ENCODE measurements around the gene PIKFYVE.
"Not testable (repeated sequence)": the region's sequence is repeated elsewhere in the genome, so short reads cannot be mapped to it uniquely, and the experiment has no call there.

PIKFYVE gene

DNA sequence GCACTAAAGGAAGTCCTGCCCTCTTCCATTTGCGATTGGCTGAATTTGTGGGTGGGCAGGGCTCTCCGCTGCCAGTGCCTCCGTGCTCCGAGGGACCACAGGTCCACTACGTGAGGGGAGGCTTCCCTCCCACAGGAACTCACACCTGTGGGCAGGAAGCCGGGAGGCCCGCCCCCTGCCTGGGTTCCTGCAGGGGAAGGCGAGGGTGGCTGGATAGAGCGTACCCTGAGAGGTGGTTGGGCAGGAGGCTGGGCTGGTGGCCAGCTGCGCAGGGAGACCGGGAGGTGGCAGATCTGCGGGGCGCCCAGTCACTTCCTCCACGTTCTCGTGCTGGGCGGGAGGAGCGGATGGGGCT is 93.6 kb downstream of the PIKFYVE start:
- DNase-seq (ENCODE audit: low read depth in 1 of 2, low spot score in 1 of 2): no peak

DNA sequence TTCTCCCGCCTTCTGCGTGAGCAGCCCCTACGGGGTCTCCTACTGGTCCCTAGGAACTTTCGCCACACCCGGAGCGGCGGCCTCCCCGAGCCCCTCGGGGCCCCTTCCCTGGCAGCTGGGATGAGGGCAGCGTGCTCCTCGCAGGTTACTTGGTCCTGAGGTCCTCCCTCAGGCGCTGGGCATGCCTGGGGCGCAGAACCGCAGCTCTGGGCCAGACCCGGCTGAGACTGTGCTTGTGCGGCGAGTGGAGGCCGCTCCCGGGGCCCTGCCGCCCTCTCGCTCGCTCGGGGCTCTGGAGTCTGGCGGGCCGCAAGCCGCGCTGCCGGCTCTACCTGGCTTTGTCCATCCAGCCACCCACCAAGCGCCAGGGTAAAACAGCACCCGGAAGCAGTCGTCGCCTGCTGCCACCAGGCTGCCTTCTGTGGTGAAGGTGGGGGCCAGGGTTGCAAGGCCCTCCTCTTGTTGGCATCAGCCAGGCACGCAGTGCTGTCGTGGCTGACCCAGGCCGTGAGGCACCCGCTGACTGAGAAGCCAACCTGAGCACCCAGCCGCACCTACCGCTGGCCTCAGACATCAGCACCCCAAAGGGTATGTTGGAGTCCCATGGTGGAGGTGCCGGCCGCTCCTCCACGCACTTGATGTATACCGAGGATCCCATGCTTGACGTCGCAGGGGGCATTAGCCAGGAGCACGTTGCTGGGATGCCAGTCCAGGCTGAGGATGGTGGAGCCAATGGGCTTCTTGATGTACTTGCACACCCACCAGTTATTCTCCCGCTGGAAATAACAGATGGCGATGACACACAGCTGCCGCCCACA is 94.4 kb downstream of the PIKFYVE start:
- DNase-seq (ENCODE audit: low read depth in 1 of 2, low spot score in 1 of 2): no peak

DNA sequence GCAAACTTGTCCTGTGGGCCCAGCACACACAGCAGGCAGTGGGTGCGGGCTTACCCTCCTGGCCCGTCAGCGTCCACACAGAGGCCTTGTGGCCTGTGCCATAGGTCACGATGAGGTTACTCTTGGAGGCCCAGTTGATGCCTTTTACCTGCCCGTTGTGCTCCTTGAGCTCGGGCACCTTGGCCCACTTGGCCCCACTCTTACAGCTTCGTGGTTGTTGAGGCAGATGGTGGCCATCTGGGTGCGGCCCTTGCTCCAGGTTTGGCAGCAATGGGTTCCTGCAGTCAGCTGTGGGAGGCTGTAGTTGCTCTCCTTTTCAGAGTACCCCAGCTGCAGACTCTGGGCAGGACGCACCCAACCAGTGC is 95.0 kb downstream of the PIKFYVE start:
- DNase-seq (ENCODE audit: low read depth in 1 of 2, low spot score in 1 of 2): no peak

DNA sequence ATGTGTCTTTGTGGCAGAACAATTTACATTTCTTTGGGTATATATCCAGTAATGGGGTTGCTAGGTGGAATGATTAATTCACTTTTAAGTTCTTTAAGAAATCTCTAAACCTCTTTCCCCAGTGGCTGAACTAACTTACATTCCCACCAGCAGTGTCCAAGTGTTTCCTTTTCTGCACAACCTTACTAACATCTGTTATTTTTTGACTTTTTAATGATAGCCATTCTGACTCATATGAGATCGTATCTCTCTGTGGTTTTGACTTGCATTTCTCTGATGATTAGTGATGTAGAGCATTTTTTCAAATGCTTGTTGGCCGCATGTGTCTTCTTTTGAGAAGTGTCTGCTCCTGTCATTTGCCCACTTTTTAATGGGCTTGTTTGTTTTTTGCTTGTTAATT is 97.4 kb downstream of the PIKFYVE start:
- DNase-seq (ENCODE audit: low read depth in 1 of 2, low spot score in 1 of 2): no peak

DNA sequence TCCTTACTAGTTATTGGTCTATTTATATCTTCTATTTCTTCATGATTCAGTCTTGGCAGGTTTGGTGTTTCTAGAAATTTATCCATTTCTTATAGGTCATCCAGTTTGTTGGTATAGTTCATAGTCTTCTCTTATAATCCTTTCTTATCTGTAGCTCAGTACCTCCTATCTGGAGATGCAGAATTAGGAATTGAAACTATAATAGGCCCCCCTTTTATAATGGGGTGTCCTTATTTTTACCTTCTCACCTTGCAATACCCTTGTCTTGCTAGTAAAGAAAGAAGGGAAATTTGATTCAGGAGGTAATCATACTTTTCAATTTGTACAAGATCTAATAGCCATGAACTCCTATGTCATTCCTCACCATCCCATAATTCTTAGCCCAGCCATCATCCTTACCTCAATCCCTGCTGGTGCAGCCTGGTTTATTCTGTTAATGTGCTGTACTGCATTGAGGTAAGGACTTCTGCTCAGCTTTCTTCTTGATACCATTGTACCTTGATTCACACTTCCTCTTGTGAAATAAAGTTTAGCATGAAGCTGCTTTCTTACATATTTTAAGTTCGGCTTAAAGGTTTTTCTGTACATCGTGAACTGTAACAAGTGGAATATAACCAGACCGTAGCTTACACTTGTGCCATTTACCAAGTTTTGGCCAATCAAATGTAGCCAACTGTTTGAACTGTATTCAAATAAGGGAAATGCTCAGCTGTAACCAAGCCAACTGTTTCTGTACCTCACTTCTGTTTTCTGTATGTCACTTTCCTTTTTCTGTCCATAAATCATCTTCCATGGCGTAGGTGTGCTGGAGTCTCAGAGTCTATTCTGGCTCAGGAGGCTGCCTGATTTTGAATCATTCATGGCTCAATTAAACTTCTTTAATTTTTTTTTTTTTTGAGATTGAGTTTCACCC is 100.4 kb downstream of the PIKFYVE start:
- no peak for DNase-seq (ENCODE audit: low read depth in 1 of 2, low spot score in 1 of 2)

DNA sequence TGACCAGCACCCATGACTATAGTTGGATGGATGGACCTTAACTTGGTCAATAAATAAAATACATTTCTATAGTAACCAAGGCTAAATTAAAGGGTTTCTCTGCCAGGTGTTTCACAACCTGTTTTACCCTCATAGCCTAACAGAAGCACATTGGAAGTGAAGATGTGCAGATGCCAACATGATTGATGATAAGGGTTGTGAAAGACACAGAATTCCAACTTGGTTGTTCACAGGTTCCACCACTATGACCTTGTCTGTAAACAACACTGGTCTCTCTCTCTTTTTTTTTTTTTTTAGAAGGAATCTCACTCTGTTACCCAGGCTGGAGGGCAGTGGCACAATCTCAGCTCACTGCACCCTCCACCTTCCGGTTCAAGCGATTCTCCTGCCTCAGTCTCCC is 103.0 kb downstream of the PIKFYVE start:
- DNase-seq (ENCODE audit: low read depth in 1 of 2, low spot score in 1 of 2): no peak

DNA sequence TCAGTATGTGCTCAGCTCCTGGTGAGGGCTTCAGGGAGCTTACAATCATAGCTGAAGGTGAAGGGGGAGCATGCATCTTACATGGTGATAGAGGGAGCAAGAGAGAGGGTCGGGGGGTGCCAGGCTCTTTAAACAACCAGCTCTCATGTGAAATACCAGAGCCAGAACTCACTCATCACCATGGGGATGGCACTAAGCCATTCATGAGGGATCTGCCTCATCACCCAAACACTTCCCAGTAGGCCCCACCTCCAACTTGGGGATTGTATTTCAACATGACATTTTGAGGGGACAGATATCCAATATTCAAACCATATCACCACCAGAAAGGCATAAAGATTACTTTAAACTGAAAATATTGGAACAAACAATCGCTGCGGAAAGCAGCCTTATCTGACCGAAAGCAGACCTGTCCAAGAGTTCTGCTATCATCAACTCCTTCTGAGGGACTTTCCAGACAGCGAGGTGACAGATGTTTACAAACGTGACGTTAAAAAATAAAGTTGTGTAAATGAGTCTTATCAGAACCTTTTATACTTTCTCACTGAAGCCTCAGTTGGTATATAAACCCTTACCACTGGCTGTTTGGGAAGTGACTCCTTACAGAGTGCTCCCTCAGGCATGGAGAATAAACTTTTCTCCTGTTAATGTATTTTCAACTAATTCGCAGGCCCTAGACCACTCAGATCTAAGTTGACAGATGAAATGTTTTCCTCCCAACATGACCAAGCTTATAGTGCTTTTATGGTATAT is 105.0 kb downstream of the PIKFYVE start:
- no peak for DNase-seq (ENCODE audit: low read depth in 1 of 2, low spot score in 1 of 2)

DNA sequence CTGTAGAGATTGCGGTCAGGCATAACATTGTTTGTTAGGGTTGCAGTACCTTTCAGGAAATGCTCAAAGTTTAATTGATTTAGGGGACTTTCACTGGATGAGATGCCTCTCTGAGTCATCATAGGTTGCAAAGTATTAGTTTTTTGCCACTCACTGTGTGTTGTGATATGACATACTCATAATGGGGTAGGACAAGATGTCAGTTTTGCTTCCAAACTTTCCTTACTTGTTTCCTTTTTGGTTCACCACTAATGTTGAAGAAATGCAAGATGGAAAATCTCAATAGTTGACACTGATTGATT is 105.5 kb downstream of the PIKFYVE start:
- no peak for DNase-seq (ENCODE audit: low read depth in 1 of 2, low spot score in 1 of 2)

DNA sequence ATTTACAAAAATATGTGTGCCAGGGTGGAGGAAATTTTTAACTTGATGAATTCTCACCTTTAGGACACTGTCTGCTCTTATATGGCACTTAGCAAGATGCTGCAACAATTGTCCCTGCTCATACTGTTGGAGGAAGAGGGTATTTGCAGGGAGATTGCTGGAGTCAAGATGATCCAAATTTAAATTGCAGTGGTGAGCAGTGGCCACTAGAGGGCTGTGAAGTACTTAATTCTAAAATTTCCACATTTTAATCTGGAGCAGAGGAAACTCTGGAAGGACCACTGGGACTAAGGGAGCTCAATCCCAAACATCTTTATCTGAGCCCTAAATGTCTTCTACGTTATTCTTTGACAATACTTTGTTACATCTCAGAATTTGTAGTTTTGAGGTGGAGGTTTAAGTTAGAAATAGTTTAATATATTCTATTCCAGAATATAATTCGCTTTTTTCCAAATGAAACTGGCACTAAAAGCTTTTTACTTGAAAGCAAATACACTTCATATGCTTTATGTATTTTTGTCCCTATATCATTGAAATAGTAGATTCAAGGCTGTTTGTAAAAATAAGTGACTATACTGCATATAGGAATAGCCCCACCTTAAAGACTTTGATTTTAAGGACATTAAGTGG is 107.5 kb downstream of the PIKFYVE start:
- no peak for DNase-seq (ENCODE audit: low read depth in 1 of 2, low spot score in 1 of 2)

DNA sequence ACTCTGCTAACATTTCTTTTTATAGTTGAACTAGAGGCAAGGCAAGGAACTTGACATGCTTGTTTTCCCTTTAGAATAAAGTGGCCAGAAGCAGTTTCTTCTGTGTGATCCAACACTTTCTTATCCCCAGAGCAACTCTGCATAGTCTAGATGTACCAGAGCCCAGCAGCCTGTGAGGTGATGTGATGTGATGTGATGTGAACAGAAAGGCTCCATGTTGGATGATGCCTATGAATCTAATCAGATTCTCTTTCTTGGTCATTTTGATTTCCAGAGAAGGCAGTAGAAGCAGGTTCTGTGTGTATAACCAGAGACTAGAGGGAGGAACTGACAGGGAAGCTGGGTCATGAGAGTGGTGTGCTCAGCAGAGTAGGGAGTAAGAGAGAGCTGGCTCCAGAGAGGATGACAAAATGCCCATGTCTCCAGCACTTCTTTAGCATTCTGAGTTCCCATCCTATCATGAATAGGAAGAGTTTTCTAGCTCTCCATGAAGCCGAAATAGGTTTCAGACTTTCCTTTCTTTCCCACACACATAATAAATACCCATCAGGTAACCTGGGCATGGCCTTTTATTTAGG is 109.5 kb downstream of the PIKFYVE start:
- DNase-seq (ENCODE audit: low read depth in 1 of 2, low spot score in 1 of 2): no peak

DNA sequence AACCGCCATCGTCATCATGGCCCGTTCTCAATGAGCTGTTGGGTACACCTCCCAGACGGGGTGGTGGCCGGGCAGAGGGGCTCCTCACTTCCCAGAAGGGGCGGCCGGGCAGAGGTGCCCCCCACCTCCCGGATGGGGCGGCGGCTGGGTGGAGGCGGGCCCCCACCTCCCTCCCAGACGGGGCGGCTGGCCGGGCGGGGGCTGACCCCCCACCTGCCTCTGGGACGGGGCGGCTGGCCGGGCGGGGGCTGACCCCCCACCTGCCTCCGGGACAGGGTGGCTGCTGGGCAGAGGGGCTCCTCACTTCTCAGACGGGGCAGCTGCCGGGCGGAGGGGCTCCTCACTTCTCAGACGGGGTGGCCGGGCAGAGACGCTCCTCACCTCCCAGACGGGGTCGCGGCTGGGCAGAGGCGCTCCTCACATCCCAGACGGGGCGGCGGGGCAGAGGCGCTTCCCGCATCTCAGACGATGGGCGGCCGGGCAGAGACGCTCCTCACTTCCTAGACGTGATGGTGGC is 111.3 kb downstream of the PIKFYVE start:
- DNase-seq (ENCODE audit: low read depth in 1 of 2, low spot score in 1 of 2): not testable (repeated sequence)

DNA sequence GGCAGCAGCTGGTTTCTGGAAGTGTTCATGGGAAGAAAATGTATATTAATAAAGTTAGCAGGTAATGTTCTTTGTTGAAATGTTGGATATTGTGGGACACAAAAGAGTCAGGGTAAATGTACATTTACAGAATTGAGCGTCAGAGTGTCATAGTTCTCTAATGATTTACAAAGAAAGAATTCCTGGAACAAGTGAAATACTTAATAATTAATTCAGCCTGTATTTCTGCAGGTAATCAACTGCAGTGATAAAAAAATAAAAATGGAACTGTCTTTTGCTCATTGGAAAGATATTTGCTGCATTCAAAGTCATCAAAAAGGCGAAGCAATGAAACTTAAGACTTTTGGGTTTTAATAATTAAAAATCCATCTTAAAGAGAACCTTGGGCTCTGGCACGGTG is 113.1 kb downstream of the PIKFYVE start:
- DNase-seq (ENCODE audit: low read depth in 1 of 2, low spot score in 1 of 2): no peak

DNA sequence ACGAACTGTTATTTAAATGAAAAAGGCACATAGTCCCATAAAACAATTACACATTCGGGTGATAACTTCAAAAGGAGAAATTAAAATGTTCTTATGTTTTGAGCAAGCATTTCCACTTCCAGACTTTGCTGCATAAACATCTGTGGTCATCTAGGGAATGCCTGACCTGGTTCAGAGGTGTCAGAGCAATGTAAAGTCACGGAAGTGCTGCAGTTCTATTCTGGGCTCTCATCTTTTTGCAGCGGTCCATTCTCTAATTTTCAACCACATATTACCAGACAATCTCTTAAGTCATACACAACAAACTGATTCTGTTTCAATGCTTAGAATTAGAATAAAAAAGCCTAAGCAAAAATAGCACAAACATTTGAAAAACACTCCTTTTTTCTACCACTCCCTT is 118.6 kb downstream of the PIKFYVE start:
- no peak for DNase-seq (ENCODE audit: low read depth in 1 of 2, low spot score in 1 of 2)

DNA sequence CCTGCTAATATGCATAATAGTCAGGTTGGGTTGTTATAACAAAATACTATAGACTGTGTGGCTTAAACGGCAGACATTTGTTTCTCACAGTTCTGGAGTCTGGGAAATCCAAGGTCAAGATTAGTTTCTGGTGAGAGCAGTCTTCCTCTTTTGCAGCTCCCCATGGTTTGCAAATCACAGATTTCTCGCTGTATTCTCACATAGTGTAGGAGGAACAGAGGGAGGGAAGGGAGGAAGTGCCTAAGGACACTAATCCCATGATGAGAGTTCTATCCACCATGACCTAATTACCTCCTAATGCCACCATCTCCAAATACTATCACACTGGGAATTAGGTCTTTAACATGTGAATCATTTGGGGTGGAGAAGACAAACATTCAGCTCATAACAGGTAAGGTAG is 120.5 kb downstream of the PIKFYVE start:
- DNase-seq (ENCODE audit: low read depth in 1 of 2, low spot score in 1 of 2): no peak

DNA sequence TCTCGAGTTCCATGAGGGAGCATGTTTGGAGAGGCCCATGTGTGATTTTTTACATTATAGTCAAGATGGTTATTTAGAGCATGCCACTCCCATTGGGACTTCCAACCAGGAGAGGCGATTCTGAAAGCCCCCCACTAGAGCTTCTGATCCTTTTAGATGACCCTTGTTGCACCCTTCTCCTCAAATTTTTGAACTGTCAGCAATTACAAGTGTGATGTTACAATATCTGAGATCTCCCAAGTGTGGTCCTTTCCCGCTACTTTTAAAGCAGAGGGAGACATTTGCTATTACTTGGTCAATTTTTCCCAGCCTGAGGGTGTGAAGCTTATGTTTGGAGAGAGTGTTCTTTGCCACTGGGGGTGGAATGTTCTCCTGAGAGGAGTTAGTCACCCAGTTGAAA is 123.9 kb downstream of the PIKFYVE start:
- DNase-seq (ENCODE audit: low read depth in 1 of 2, low spot score in 1 of 2): no peak

DNA sequence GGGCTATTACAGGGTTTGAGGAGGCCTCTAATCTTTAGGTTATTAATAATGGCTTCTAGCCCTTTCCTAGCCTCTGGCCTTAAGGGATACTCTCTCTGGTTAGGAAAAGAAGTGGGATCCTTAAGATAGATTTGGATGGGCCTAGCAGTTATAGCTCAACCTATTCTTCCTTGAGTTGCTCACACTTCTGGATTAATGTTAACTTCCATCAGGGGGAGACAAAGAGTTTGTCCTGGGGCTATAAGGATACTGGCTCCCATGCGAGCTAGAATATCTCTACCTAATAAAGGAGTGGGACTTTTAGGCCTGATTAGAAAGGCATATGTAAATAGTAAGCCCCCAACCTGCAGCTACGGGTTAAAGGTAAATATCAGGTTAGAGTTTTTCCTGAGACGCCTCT is 126.2 kb downstream of the PIKFYVE start:
- DNase-seq (ENCODE audit: low read depth in 1 of 2, low spot score in 1 of 2): no peak

DNA sequence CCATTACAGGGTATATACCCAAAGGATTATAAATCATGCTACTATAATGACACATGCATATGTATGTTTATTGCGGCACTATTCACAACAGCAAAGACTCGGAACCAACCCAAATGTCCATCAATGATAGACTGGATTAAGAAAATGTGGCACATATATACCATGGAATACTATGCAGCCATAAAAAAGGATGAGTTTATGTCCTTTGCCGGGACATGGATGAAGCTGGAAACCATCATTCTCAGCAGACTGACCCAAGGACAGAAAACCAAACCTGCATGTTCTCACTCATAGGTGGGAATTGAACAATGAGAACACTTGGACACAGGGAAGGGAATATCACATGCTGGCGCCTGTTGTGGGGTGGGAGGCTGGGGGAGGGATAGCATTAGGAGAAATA is 130.7 kb downstream of the PIKFYVE start:
- not testable (repeated sequence) for DNase-seq (ENCODE audit: low read depth in 1 of 2, low spot score in 1 of 2)

DNA sequence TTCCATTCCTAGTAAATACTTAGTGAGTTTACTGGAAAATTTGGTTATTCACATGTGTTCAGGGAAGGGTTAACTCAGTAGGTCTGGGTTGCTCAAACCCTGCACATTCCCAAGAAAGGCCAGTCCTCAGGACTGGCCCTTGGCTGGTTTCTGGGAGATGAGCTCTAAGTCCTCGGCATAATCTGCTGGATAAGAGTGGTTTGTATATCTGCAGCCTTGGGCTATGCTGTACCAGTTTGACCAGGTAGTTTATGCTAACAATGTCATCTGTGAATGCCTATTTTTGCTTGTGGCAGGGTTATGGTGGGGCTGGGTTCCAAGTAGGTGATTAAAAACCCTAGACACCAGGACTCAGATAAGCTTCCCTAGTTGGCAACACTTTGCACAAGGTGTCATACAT is 133.1 kb downstream of the PIKFYVE start:
- DNase-seq (ENCODE audit: low read depth in 1 of 2, low spot score in 1 of 2): no peak

DNA sequence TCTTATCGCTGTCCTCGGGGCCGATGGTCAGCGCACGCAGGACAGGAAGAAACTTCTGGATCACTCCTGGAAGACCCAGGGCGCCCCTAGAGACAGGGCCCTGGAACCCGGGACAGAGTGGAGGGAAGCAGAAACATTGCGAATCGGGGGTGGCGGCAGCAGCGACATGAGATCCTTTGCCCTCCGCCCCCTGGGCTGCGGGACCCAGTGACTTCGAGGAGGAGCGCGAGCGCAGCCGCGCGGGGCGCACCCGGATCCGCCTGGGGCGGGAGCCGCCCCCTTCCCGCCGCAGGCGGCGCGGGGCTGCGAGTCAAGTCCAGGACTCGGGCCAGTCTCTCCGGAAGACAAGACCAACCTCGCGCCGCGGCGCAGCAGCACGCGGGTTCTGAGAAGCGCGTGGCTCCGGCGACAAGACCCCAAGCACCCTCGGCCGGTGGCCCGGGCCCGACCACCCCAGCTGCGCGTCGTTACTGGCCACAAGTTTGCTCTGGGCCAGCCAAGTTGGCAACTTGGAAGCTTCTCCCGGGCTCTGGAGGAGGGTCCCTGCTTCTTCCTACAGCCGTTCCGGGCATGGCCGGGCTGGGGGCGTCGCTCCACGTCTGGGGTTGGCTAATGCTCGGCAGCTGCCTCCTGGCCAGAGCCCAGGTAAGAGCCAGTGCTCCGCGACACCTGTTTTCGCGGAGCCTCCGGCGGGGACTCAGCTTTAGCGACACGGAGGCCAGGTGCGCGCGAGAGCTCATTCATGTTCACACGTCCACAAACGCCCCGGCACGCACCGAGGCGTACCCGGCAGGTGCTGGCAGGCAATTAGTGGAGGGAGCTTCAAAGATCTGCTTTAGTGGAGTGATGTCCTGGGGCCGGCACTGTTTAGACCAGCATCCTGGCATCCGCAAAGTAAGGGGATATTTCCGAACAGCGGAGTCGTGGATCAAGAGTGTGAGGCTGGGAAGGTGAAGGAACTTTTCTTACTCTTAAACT is 140.7 kb downstream of the PIKFYVE start, which contains the start of gene PTH2R:
Gene PTH2R, plus strand, starts transcription at position 319 of the 978 bp plus-strand sequence. Its CDS starts 252 bp downstream, at position 571.
- DNase-seq (ENCODE audit: low read depth in 1 of 2, low spot score in 1 of 2): no peak

DNA sequence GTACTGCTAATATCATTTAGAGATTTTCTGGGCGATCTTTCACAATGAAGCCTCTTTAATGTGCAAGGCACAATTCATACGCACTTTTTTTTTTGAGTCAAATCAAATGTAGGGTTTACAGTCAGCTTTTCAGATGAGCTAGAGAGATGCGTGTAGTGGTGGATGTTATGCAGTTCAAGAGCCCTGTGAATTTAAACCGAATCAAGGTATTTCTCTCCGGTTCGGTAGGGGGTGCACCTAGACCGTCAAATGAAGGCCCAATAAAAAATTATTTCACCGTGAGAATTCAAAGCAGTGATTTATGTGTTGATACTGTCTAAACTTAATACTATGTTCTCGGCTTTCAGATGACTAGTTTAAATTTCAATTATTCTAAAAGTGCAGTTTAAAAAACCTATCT is 141.6 kb downstream of the PIKFYVE start:
- DNase-seq (ENCODE audit: low read depth in 1 of 2, low spot score in 1 of 2): no peak
